T-cell (primary cell): ENCODE results near the gene HDHD2. TPM values are rescaled to one million over a fixed set of nuclear protein-coding genes. Genes with fewer than 3 reads are reported as not detected.

ENCODE experiments used
- ATAC-seq, 4 experiments: fragments of 200-7000 bp in 3 of 4; fragments of 150-1000 bp in 1 of 4; cut with Tn5 transposase; replicated peaks in 1 of 4; 1 replicate in 3 of 4; 2 replicates in 1 of 4; pipeline ENCODE4 v1.10.0; 2021; ENCODE audit warnings: moderate library complexity in 3 of 4, mild to moderate bottlenecking in 2 of 4, moderate number of reproducible peaks in 1 of 4
- CTCF ChIA-PET, 2 donors: fragments of 300-600 bp; sonication (Branson Sonifier 250); formaldehyde crosslinking; loops; one replicate each; lab custom pipeline; 2022; ENCODE audit warnings: antibody characterized with exemption in 2 of 2; lab: Charles Lee
- POLR2A ChIA-PET, 2 donors: fragments of 300-600 bp; sonication (Branson Sonifier 250); formaldehyde crosslinking; loops; one replicate each; lab custom pipeline; 2022; ENCODE audit warnings: antibody characterized with exemption in 2 of 2; lab: Charles Lee
- DNase-seq, 35 experiments: peaks; one replicate each; pipeline versions ENCODE4 v3.0.0 to v3.0.0-alpha.2; 2013 to 2023
- H3K27ac ChIP-seq: one replicate; pipeline ENCODE4 v1.5.1; 2013; ENCODE audit warnings: low read length
- H3K27me3 ChIP-seq, 2 experiments: replicated peaks in 1 of 2; 1 replicate in 1 of 2; 2 replicates in 1 of 2; pipeline versions ENCODE4 v1.6.1 to v1.7.0; 2013; ENCODE audit warnings: low read length in 1 of 2, mixed read lengths in 1 of 2; ENCODE audit not compliant: control insufficient read depth in 2 of 2, insufficient read depth in 2 of 2; ENCODE audit errors: extremely low read depth in 1 of 2
- H3K36me3 ChIP-seq, 2 donors: 1 replicate in 1 of 2; 2 replicates in 1 of 2; pipeline versions ENCODE4 v1.6.1 to v1.7.0; 2013; ENCODE audit warnings: low read length in 1 of 2; ENCODE audit not compliant: control insufficient read depth in 2 of 2, insufficient read depth in 1 of 2; ENCODE audit errors: extremely low read depth in 1 of 2
- H3K4me1 ChIP-seq, 2 experiments: 1 replicate in 1 of 2; 2 replicates in 1 of 2; pipeline versions ENCODE4 v1.6.1 to v1.7.0; 2013; ENCODE audit warnings: low read length in 2 of 2, mixed read lengths in 1 of 2; ENCODE audit not compliant: insufficient read depth in 2 of 2, control insufficient read depth in 1 of 2; ENCODE audit errors: extremely low read depth in 1 of 2
- H3K4me3 ChIP-seq, 2 donors: 1 replicate in 1 of 2; 2 replicates in 1 of 2; pipeline versions ENCODE4 v1.5.1 to v1.7.0; 2013; ENCODE audit warnings: mild to moderate bottlenecking in 2 of 2, low read length in 1 of 2, moderate library complexity in 1 of 2; ENCODE audit not compliant: control insufficient read depth in 1 of 2; ENCODE audit errors: extremely low read depth in 1 of 2
- H3K9me3 ChIP-seq: 2 replicates; pipeline ENCODE4 v1.7.0; 2013
- H3K27ac Mint-ChIP-seq, 2 donors: one replicate each; pipeline ENCODE4 v1.8.0; 2020 to 2021; ENCODE audit warnings: mild to moderate bottlenecking in 2 of 2, mixed read lengths in 2 of 2
- H3K27me3 Mint-ChIP-seq, 2 donors: one replicate each; pipeline ENCODE4 v1.8.0; 2021 to 2022; ENCODE audit warnings: mixed read lengths in 2 of 2
- H3K36me3 Mint-ChIP-seq: one replicate; pipeline ENCODE4 v1.8.0; 2021; ENCODE audit warnings: mixed read lengths
- H3K4me1 Mint-ChIP-seq, 3 donors: one replicate each; pipeline ENCODE4 v1.8.0; 2020 to 2022; ENCODE audit warnings: mixed read lengths in 3 of 3, mild to moderate bottlenecking in 1 of 3
- H3K4me3 Mint-ChIP-seq, 3 donors: one replicate each; pipeline ENCODE4 v1.8.0; 2020 to 2022; ENCODE audit warnings: mild to moderate bottlenecking in 3 of 3, mixed read lengths in 3 of 3, moderate library complexity in 3 of 3
- H3K9me3 Mint-ChIP-seq, 3 donors: one replicate each; pipeline ENCODE4 v1.8.0; 2020 to 2022; ENCODE audit warnings: mixed read lengths in 3 of 3
- WGBS: methylation state at CpG from one replicate; pipeline ENCODE4 v1.1.5; 2013; ENCODE audit warnings: missing lambda C conversion rate; ENCODE audit not compliant: insufficient coverage; 5-methylcytosine and 5-hydroxymethylcytosine counted together
- total RNA-seq, 35 experiments: library from RNA in 6 of 35; stranded (reverse) in 6 of 35; fragments of 120-200 nt in 1 of 35; gene quantifications; one replicate each; pipeline versions ENCODE4 v1.2.1 to v1.2.4 and lab custom pipeline; 2013 to 2026

Gene HDHD2
- total RNA-seq, 5 donors from 2014 or later (not counting 1 experiment from before 2014, with no cell fraction given) = 32.9 to 39.3 (median 34.3) TPM

GRCh38 chr18:47087676-47088075, 62.6 kb downstream of the HDHD2 start:
- no peaks in the 10 kb centered on the region for H3K27me3 ChIP-seq
- H3K36me3 Mint-ChIP-seq = peaks cover 35% of the 10 kb centered on the region
- H3K27ac Mint-ChIP-seq = no peak overlapping the region
- no CpG with 5 or more reads among the region's 5 CpGs for WGBS
- no peaks in the 10 kb centered on the region for H3K9me3 ChIP-seq
- no peaks in the 10 kb centered on the region for H3K4me1 Mint-ChIP-seq
- DNase-seq = no peak
- POLR2A ChIA-PET = interaction anchor here in 1 of 2 donors (0.6 kb wide), 1 partner anchor 292 kb away, joined by 3 read pairs; no protein-coding TSS in a partner anchor
- CTCF ChIA-PET = no interaction called here
- no peaks in the 10 kb centered on the region for H3K27me3 Mint-ChIP-seq
- peaks cover 0 to 4% of the 10 kb centered on the region in 2 donors for H3K36me3 ChIP-seq
- ATAC-seq = no peak
- H3K9me3 Mint-ChIP-seq = no peaks in the 10 kb centered on the region
- no peaks in the 10 kb centered on the region for H3K4me1 ChIP-seq
- H3K4me3 Mint-ChIP-seq = no peak overlapping the region
- no peak overlapping the region for H3K27ac ChIP-seq
- H3K4me3 ChIP-seq = no peak overlapping the region

- H3K27ac Mint-ChIP-seq = no peak overlapping the region
- Histone ChIP-seq H3K27ac (no peak overlapping the region), H3K36me3 (no peaks in the 10 kb centered on the region), H3K4me3 (no peak overlapping the region), H3K4me1 (no peaks in the 10 kb centered on the region), H3K27me3 (no peaks in the 10 kb centered on the region), H3K9me3 (no peaks in the 10 kb centered on the region)
- DNase-seq (no peak), ATAC-seq (no peak)
- no peaks in the 10 kb centered on the region for H3K9me3 Mint-ChIP-seq
- no CpG with 5 or more reads among the region's 2 CpGs for WGBS
- ChIA-PET CTCF (no interaction called here), POLR2A (no interaction called here)
- no peaks in the 10 kb centered on the region for H3K4me1 Mint-ChIP-seq
- H3K27me3 Mint-ChIP-seq = no peaks in the 10 kb centered on the region
- H3K4me3 Mint-ChIP-seq = no peak overlapping the region
- peaks cover 12% of the 10 kb centered on the region for H3K36me3 Mint-ChIP-seq
These were observed 68.7 kb downstream of the HDHD2 start for GRCh38 chr18:47081578-47081977.

GRCh38 chr18:47080872-47081271, 69.4 kb downstream of the HDHD2 start:
- H3K4me1 Mint-ChIP-seq = no peaks in the 10 kb centered on the region
- H3K27ac Mint-ChIP-seq = no peak overlapping the region
- Histone ChIP-seq H3K27me3 (no peaks in the 10 kb centered on the region), H3K36me3 (no peaks in the 10 kb centered on the region), H3K9me3 (no peaks in the 10 kb centered on the region), H3K4me3 (no peak overlapping the region), H3K27ac (no peak overlapping the region), H3K4me1 (no peaks in the 10 kb centered on the region)
- POLR2A ChIA-PET = no interaction called here
- no peaks in the 10 kb centered on the region for H3K27me3 Mint-ChIP-seq
- H3K36me3 Mint-ChIP-seq = peaks cover 6% of the 10 kb centered on the region
- no peak overlapping the region for H3K4me3 Mint-ChIP-seq
- WGBS = 100% methylated on average over 1 of the region's 2 CpGs
- H3K9me3 Mint-ChIP-seq = no peaks in the 10 kb centered on the region
- CTCF ChIA-PET = no interaction called here
- no peak for DNase-seq
- ATAC-seq = no peak

- ChIA-PET POLR2A (no interaction called here), CTCF (no interaction called here)
- no peaks in the 10 kb centered on the region for H3K4me1 ChIP-seq
- WGBS = 94% methylated on average over 4 of the region's 7 CpGs
- H3K4me3 ChIP-seq = no peak overlapping the region
- H3K27me3 ChIP-seq = peaks cover 0 to 5% of the 10 kb centered on the region in 2 experiments
- no peak overlapping the region for H3K27ac ChIP-seq
- no peaks in the 10 kb centered on the region for H3K36me3 ChIP-seq
- H3K27me3 Mint-ChIP-seq = peaks cover 0 to 4% of the 10 kb centered on the region in 2 donors
- no peak overlapping the region for H3K27ac Mint-ChIP-seq
- H3K36me3 Mint-ChIP-seq = peaks cover 2% of the 10 kb centered on the region
- DNase-seq = no peak
- no peak for ATAC-seq
- no peaks in the 10 kb centered on the region for H3K9me3 Mint-ChIP-seq
- H3K4me3 Mint-ChIP-seq = no peak overlapping the region
- no peaks in the 10 kb centered on the region for H3K4me1 Mint-ChIP-seq
- no peaks in the 10 kb centered on the region for H3K9me3 ChIP-seq
These were observed 73.2 kb downstream of the HDHD2 start for GRCh38 chr18:47077111-47077510.

- peaks cover 2% of the 10 kb centered on the region for H3K36me3 Mint-ChIP-seq
- no peak overlapping the region for H3K27ac ChIP-seq
- no peaks in the 10 kb centered on the region for H3K4me1 ChIP-seq
- H3K9me3 ChIP-seq = no peaks in the 10 kb centered on the region
- ATAC-seq = no peak
- no peak overlapping the region for H3K27ac Mint-ChIP-seq
- peaks cover 4 to 5% of the 10 kb centered on the region in 2 donors for H3K27me3 Mint-ChIP-seq
- H3K4me3 Mint-ChIP-seq = no peak overlapping the region
- H3K4me1 Mint-ChIP-seq = no peaks in the 10 kb centered on the region
- DNase-seq = no peak
- 76% methylated on average over 5 of the region's 13 CpGs for WGBS
- ChIA-PET CTCF (no interaction called here), POLR2A (no interaction called here)
- H3K36me3 ChIP-seq = no peaks in the 10 kb centered on the region
- peaks cover 0 to 7% of the 10 kb centered on the region in 2 experiments for H3K27me3 ChIP-seq
- no peaks in the 10 kb centered on the region for H3K9me3 Mint-ChIP-seq
- H3K4me3 ChIP-seq = no peak overlapping the region
These were observed 75.0 kb downstream of the HDHD2 start for GRCh38 chr18:47075098-47075883.

- Mint-ChIP-seq H3K9me3 (no peaks in the 10 kb centered on the region), H3K36me3 (no peaks in the 10 kb centered on the region), H3K4me3 (no peak overlapping the region), H3K27ac (no peak overlapping the region), H3K4me1 (no peaks in the 10 kb centered on the region), H3K27me3 (peaks cover 2 to 6% of the 10 kb centered on the region in 2 donors)
- no peak overlapping the region for H3K27ac ChIP-seq
- no peaks in the 10 kb centered on the region for H3K4me1 ChIP-seq
- H3K4me3 ChIP-seq = no peak overlapping the region
- no peak for ATAC-seq
- DNase-seq = no peak
- no peaks in the 10 kb centered on the region for H3K36me3 ChIP-seq
- no CpG with 5 or more reads among the region's 3 CpGs for WGBS
- CTCF ChIA-PET = no interaction called here
- H3K27me3 ChIP-seq = peaks cover 0 to 7% of the 10 kb centered on the region in 2 experiments
- no peaks in the 10 kb centered on the region for H3K9me3 ChIP-seq
- POLR2A ChIA-PET = no interaction called here
These were observed 82.7 kb downstream of the HDHD2 start for GRCh38 chr18:47067648-47068047.
